SH-SY5Y (cell line): ENCODE results near the gene FBXW11.

ENCODE experiments used
- GATA2 ChIP-seq: IDR thresholded peaks from 2 replicates; pipeline ENCODE4 v1.6.1; 2011; ENCODE audit warnings: mild to moderate bottlenecking, low read depth, low read length
- GATA3 ChIP-seq: IDR thresholded peaks from 2 replicates; pipeline ENCODE4 v1.6.1; 2011; ENCODE audit warnings: low read depth, mild to moderate bottlenecking, low read length, moderate library complexity

- TF ChIP-seq GATA3 (no peak), GATA2 (no peak)
Observed at GRCh38 chr5:171904886-171905285, 101.6 kb downstream of the FBXW11 start.
